Uterus (tissue), 4 donors: ENCODE results near the gene PRUNE1. TPM values are rescaled to one million over a fixed set of nuclear protein-coding genes. Genes with fewer than 3 reads are reported as not detected.

Experiments used
- DNase-seq, 2 donors: peaks; one replicate each; pipeline ENCODE4 v3.0.0-alpha.2; 2019 to 2020
- H3K27ac ChIP-seq, 2 donors: fragments of 200-600 bp; sonication (generic); 1 replicate in 1 of 2; 2 replicates in 1 of 2; pipeline ENCODE4 v1.5.1; 2016 to 2018
- H3K27me3 ChIP-seq, 2 donors: fragments of 200-600 bp; sonication (generic); one replicate each; pipeline ENCODE4 v1.5.1; 2018 to 2019; ENCODE audit warnings: control low read depth in 1 of 2
- H3K36me3 ChIP-seq, 2 donors: fragments of 200-600 bp; sonication (generic); one replicate each; pipeline ENCODE4 v1.5.1; 2019; ENCODE audit warnings: control low read depth in 1 of 2
- H3K4me1 ChIP-seq, 2 donors: fragments of 200-600 bp; sonication (generic); one replicate each; pipeline ENCODE4 v1.5.1; 2018 to 2019; ENCODE audit warnings: control low read depth in 1 of 2
- H3K4me3 ChIP-seq, 2 donors: fragments of 200-600 bp; sonication (generic); 1 replicate in 1 of 2; 2 replicates in 1 of 2; pipeline ENCODE4 v1.5.1; 2018 to 2019; ENCODE audit warnings: mild to moderate bottlenecking in 1 of 2
- H3K9me3 ChIP-seq, 2 donors: fragments of 200-600 bp; sonication (generic); one replicate each; pipeline ENCODE4 v1.5.1; 2019; ENCODE audit warnings: control low read depth in 1 of 2
- POLR2A ChIP-seq, 2 donors: fragments of 450-650 bp; IDR thresholded peaks; one replicate each; pipeline ENCODE4 v1.6.1; 2016; ENCODE audit warnings: antibody characterized with exemption in 2 of 2, mild to moderate bottlenecking in 1 of 2, moderate library complexity in 1 of 2
- intact Hi-C: fragments of 100-400 bp; cut with DNase I; formaldehyde crosslinking; loops from one replicate; pipeline ENCODE4 v1.15.1; 2023; ENCODE audit warnings: low total_unique reads
- total RNA-seq, 4 donors: library from RNA; depleted of rRNA in 3 of 4; stranded (reverse); fragments of >200 nt in 3 of 4; gene quantifications; one replicate each; pipeline versions ENCODE4 v1.1.0 to v1.2.4, GENCODE V29; 2014 to 2023
- TF ChIP-seq, protein P1 (sequence below), 4 experiments: fragments of 200-600 bp in 2 of 4; fragments of 450-650 bp in 2 of 4; sonication (generic) in 2 of 4; IDR thresholded peaks; one replicate each; pipeline ENCODE4 v1.5.1; 2016 to 2019; ENCODE audit warnings: antibody characterized with exemption in 4 of 4, mild to moderate bottlenecking in 2 of 4, moderate library complexity in 1 of 4
- donor health status: DM: yes; HTN: yes; CAD: no.

The PRUNE1 gene
- total RNA-seq, 4 donors from 2014 or later, result 10.0 to 26.4 (median 20.1) TPM

DNA sequence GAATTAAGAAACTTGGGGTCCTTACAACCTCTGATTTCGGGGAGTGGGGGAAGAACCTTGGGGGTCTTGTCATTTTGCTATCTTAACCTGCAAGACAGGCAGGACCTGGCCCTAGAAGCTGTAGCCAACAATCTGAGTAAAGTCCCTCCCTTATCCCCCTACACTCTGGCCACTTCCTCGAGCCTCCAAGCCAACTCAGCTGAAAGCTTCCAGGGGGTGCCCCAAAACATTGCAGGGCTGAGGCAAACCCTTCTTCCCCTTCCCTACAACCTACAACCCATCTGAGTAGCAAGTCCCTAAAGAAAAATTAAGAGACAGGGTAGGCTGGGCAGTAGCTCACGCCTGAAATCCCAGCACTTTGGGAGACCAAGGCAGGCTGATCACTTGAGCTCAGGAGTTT lies 38.6 kb upstream of the PRUNE1 start:
- H3K36me3 ChIP-seq, result no peaks in the 10 kb centered on the region
- TF ChIP-seq POLR2A (IDR thresholded peaks at IDR 0.05), result no peak
- TF ChIP-seq, protein P1, sequence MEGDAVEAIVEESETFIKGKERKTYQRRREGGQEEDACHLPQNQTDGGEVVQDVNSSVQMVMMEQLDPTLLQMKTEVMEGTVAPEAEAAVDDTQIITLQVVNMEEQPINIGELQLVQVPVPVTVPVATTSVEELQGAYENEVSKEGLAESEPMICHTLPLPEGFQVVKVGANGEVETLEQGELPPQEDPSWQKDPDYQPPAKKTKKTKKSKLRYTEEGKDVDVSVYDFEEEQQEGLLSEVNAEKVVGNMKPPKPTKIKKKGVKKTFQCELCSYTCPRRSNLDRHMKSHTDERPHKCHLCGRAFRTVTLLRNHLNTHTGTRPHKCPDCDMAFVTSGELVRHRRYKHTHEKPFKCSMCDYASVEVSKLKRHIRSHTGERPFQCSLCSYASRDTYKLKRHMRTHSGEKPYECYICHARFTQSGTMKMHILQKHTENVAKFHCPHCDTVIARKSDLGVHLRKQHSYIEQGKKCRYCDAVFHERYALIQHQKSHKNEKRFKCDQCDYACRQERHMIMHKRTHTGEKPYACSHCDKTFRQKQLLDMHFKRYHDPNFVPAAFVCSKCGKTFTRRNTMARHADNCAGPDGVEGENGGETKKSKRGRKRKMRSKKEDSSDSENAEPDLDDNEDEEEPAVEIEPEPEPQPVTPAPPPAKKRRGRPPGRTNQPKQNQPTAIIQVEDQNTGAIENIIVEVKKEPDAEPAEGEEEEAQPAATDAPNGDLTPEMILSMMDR (IDR thresholded peaks at IDR 0.05), result no peak
- peaks cover 8 to 33% of the 10 kb centered on the region in 2 donors for H3K4me1 ChIP-seq
- DNase-seq, result no peak
- H3K4me3 ChIP-seq, result no peak overlapping the region
- H3K27ac ChIP-seq, result no peak overlapping the region
- H3K9me3 ChIP-seq, result no peaks in the 10 kb centered on the region
- intact Hi-C loops, result no loop called here
- no peaks in the 10 kb centered on the region for H3K27me3 ChIP-seq

DNA sequence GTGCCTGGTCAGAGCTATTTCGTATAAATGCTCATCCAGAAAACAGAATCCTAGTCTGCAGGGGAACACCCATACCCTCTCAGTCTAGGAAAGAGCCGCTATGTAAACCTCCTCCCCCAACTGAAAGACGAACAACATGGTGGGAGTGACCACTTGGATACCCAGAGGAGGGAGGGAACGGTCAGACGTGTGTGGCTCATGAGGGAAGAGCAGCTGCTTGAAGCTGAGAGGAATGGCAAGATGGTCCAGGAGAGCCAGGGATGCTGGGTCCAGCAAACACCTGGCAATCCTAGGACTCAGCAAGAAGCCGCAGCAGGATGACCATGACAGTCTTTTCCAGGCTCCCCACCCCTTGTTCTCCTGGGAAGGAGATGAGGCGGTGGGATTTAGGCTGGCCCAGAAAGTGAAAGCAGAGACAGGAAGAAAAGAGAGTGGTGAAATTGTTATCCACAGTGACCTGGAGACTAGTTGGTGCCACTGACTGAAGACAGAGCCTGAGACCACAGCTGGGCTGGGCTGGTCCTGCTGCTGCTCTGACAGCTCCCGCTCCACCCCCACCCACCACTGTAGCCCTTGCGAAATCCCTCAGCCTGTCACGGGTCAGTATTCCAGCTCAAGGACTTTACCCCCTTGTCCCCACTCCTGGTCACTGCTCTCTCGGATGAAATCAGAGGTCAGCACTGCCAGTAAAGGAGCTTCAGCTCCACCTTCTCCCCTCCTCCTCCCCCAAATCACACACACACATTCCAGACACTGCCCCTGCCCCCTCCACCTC lies 37.3 kb upstream of the PRUNE1 start:
- TF ChIP-seq POLR2A (IDR thresholded peaks at IDR 0.05), result no peak
- TF ChIP-seq, protein P1 (IDR thresholded peaks at IDR 0.05), result no peak
- Histone ChIP-seq H3K27ac (peak overlapping the region; percentile 97), H3K36me3 (no peaks in the 10 kb centered on the region), H3K9me3 (no peaks in the 10 kb centered on the region), H3K4me1 (peaks cover 8 to 33% of the 10 kb centered on the region in 2 donors), H3K27me3 (no peaks in the 10 kb centered on the region), H3K4me3 (no peak overlapping the region)
- peak; percentile 78 to 79 for DNase-seq
- intact Hi-C loops, result no loop called here

DNA sequence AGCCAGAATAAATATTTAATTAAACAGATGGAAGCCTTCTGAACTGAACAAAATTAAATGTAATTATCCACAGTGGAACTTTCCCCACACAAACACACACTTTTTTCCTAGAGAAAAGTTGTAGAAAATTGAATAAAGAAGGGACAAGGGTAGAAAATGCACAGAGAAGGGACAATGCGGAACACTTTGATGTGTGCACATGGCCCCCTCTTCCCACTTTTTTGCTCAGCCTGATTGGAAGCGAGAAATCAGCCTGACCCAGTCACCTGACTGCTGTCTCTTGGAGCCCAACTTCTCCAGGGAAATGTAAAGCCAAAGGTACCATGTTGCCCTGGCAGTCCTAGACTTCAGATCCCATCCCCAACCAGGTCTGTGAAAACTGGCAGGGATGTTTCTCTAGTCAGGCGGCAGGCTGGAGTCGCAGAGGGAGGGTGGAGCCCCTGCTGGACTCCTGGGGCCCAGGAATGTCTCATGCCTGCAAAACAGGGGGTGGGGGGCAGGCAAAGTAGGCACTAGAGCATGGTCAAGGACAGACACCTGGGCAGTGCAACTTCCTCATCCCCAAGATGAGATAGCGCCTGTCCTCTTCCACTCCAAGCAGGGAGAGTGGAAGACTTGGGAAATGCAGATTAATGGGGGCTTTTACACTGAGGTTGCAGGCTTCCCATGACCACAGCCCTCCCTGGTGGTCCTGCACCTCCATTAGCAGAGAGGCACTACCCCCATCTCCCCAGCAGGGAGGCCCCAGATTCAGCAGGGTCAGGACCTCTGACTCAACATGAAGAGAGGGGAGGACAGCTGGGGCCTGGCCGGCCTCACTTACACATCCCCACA lies 36.4 kb upstream of the PRUNE1 start:
- Histone ChIP-seq H3K4me3 (no peak overlapping the region), H3K4me1 (peaks cover 8 to 33% of the 10 kb centered on the region in 2 donors), H3K27me3 (no peaks in the 10 kb centered on the region), H3K27ac (peak overlapping the region; percentile 97), H3K36me3 (no peaks in the 10 kb centered on the region), H3K9me3 (no peaks in the 10 kb centered on the region)
- no peak for DNase-seq
- TF ChIP-seq POLR2A (IDR thresholded peaks at IDR 0.05), result no peak
- TF ChIP-seq, protein P1 (IDR thresholded peaks at IDR 0.05), result no peak
- intact Hi-C loops, result no loop called here

GRCh38 chr1:150972417-150972940 lies 35.8 kb upstream of the PRUNE1 start:
- H3K9me3 ChIP-seq, result no peaks in the 10 kb centered on the region
- H3K4me3 ChIP-seq, result peak overlapping the region in 1 of 2 donors; percentile 6
- H3K27me3 ChIP-seq, result no peaks in the 10 kb centered on the region
- TF ChIP-seq, protein P1 (IDR thresholded peaks at IDR 0.05), result no peak
- TF ChIP-seq POLR2A (IDR thresholded peaks at IDR 0.05), result no peak
- peaks cover 8 to 33% of the 10 kb centered on the region in 2 donors for H3K4me1 ChIP-seq
- peak overlapping the region; percentile 97 for H3K27ac ChIP-seq
- H3K36me3 ChIP-seq, result no peaks in the 10 kb centered on the region
- no peak for DNase-seq
- intact Hi-C loops, result no loop called here
